K562 (cell line): ENCODE measurements around the gene TAL1. TPM values are rescaled to one million over a fixed set of nuclear protein-coding genes. Genes with fewer than 3 reads are reported as not detected.
A peak's percentile ranks its signal among the peaks of the same experiment; 100 is the strongest.

Experiments used
- ARID3A ChIP-seq: IDR thresholded peaks from 2 replicates; pipeline ENCODE4 v1.6.1; 2012; ENCODE audit warnings: low read depth, low read length, improper control_type of control experiment, borderline replicate concordance
- BRF1 ChIP-seq: IDR thresholded peaks from 3 replicates; pipeline ENCODE4 v1.6.1; 2011; ENCODE audit warnings: borderline replicate concordance, mild to moderate bottlenecking; ENCODE audit not compliant: insufficient read length; ENCODE audit errors: extremely low read depth
- CHAMP1 ChIP-seq: fragments of 450-650 bp; IDR thresholded peaks from 2 replicates; pipeline ENCODE4 v1.6.1; 2016; ENCODE audit warnings: mild to moderate bottlenecking
- KLF16 ChIP-seq: IDR thresholded peaks from 2 replicates; pipeline ENCODE4 v1.6.1; 2016; ENCODE audit warnings: antibody characterized with exemption
- SP2 ChIP-seq: IDR thresholded peaks from 2 replicates; pipeline ENCODE4 v1.6.1; 2011; ENCODE audit warnings: mild to moderate bottlenecking, low read depth, low read length, moderate library complexity; ENCODE audit not compliant: poor library complexity, severe bottlenecking; ENCODE audit errors: extremely low read depth
- polyA plus RNA-seq, 8 experiments: library from polyadenylated mRNA; depleted of rRNA in 4 of 8; stranded (reverse) in 5 of 8; unstranded in 3 of 8; fragments of >200 nt; fragmentation: Nextera tagmentation in 2 of 8; fragmentation: Illumina TruSeq in 1 of 8; extraction: Ambion mirVana in 2 of 8; extraction: Trizol in 1 of 8; gene quantifications; 2 replicates each; pipeline versions ENCODE4 v1.2.1 to v1.2.3, GENCODE V29; 2011 to 2014; ENCODE audit warnings: inconsistent platforms in 1 of 8, missing spikeins in 1 of 8
- total RNA-seq, 7 experiments: library from RNA; depleted of rRNA in 6 of 7; stranded (reverse); fragments of >200 nt in 6 of 7; fragmentation: Illumina TruSeq in 2 of 7; extraction: Trizol in 2 of 7; gene quantifications; 2 replicates each; pipeline versions ENCODE4 v1.2.1 to v1.2.3, GENCODE V29; 2011 to 2021; ENCODE audit warnings: low replicate concordance in 1 of 7

TAL1 gene
- total and polyA plus RNA-seq, 9 of the 15 experiments (the other 6 are each of a cell fraction or from before 2014, with no cell fraction given), result 18.5 to 106 (median 59.7) TPM

GRCh38 chr1:47213230-47213963, 18.6 kb downstream of the TAL1 start (continued):
- TF ChIP-seq CHAMP1, result no peak
- peak; percentile 35; the same call in 1 of the 2 replicates for TF ChIP-seq KLF16
- TF ChIP-seq BRF1, result no peak
- TF ChIP-seq ARID3A, result no peak
- TF ChIP-seq SP2, result no peak
